ENCODE results near the gene SLC16A8. TPM values are rescaled to one million over a fixed set of nuclear protein-coding genes. Genes with fewer than 3 reads are reported as not detected.

Gene SLC16A8
- total RNA-seq, 1 experiment from 2014 or later: not detected

DNA sequence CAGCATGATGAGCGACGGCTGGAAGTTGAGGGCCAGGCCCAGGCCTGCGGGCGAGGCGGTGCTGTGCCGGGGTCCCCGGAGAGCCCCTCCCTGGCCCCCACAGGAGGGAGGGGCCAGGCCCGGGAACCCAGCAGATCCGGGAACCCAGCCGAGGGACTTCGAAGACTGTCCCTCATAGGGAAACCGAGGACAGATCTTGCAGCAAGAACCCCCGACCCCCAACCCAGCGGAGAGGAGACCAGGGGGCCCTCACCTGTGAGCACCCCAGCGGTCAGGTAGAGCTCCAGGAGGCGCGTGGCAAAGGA, 2.4 kb downstream of the SLC16A8 start:
- H3K4me1 ChIP-seq (ENCODE audit: control insufficient read depth in 1 of 2, insufficient read depth in 2 of 2, low read length in 2 of 2): peaks cover 0 to 4% of the 10 kb centered on the region in 2 experiments; a peak in 1 of 4 replicates
- no peaks in the 10 kb centered on the region for H3K36me3 ChIP-seq (ENCODE audit: control insufficient read depth in 1 of 2, insufficient read depth in 2 of 2, low read length in 2 of 2)
- no peaks in the 10 kb centered on the region for H3K9me3 ChIP-seq (ENCODE audit: control insufficient read depth in 1 of 2, insufficient read depth in 1 of 2, low read depth in 1 of 2, low read length in 2 of 2)
- no peak overlapping the region for H3K4me3 ChIP-seq (replicated peaks in 1 of 2; ENCODE audit: low read depth in 1 of 2, low read length in 2 of 2)
- H3K4me2 ChIP-seq (ENCODE audit: low read length): no peak overlapping the region
- no peak overlapping the region for H3K27ac ChIP-seq (ENCODE audit: low read depth, low read length)
- DNase-seq (ENCODE audit: low read depth, low spot score): no peak
- BruUV-seq (replicated peaks): no TSS peak
- ChIA-PET POLR2A (no interaction called here), RAD21 (ENCODE audit: low non-redundant PET in 1 of 2, low total read pairs in 2 of 2, uncharacterized antibody in 2 of 2, unreplicated experiment in 2 of 2) (no interaction called here), CTCF (no interaction called here)
- H3K27me3 ChIP-seq (ENCODE audit: insufficient read depth, low read length): no peaks in the 10 kb centered on the region
- intact Hi-C loops (cut with micrococcal nuclease): no loop called here
- no peak overlapping the region for H2AFZ ChIP-seq (ENCODE audit: low read depth, low read length, poor library complexity, severe bottlenecking)
- no peaks in the 10 kb centered on the region for H3K79me2 ChIP-seq (ENCODE audit: insufficient read depth, low read length)
- ATAC-seq: no peak
- no peaks in the 10 kb centered on the region for H4K20me1 ChIP-seq (ENCODE audit: insufficient read depth)
- H3K9me2 ChIP-seq (ENCODE audit: insufficient read depth): no peaks in the 10 kb centered on the region
- no peak for TF ChIP-seq CBX3 (IDR thresholded peaks at IDR 0.05; ENCODE audit: low read depth)
- TF ChIP-seq POLR2A (IDR thresholded peaks at IDR 0.05; ENCODE audit: borderline replicate concordance, extremely low read depth, insufficient read depth, insufficient read length): no peak
- TF ChIP-seq EGR1 (IDR thresholded peaks at IDR 0.05; ENCODE audit: low read depth): no peak
- no peak for TF ChIP-seq SP1 (IDR thresholded peaks at IDR 0.05; ENCODE audit: low read depth)
- no peak for TF ChIP-seq JUND (IDR thresholded peaks at IDR 0.05)
- no peak for TF ChIP-seq SIN3A (IDR thresholded peaks at IDR 0.05; ENCODE audit: low read depth)
- TF ChIP-seq, protein P1, sequence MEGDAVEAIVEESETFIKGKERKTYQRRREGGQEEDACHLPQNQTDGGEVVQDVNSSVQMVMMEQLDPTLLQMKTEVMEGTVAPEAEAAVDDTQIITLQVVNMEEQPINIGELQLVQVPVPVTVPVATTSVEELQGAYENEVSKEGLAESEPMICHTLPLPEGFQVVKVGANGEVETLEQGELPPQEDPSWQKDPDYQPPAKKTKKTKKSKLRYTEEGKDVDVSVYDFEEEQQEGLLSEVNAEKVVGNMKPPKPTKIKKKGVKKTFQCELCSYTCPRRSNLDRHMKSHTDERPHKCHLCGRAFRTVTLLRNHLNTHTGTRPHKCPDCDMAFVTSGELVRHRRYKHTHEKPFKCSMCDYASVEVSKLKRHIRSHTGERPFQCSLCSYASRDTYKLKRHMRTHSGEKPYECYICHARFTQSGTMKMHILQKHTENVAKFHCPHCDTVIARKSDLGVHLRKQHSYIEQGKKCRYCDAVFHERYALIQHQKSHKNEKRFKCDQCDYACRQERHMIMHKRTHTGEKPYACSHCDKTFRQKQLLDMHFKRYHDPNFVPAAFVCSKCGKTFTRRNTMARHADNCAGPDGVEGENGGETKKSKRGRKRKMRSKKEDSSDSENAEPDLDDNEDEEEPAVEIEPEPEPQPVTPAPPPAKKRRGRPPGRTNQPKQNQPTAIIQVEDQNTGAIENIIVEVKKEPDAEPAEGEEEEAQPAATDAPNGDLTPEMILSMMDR (IDR thresholded peaks at IDR 0.05 in 2 of 3, conservative IDR thresholded peaks at IDR 0.05 in 1 of 3; ENCODE audit: borderline replicate concordance in 1 of 3, insufficient read depth in 1 of 3, low read depth in 2 of 3, low read length in 2 of 3): no peak
- no peak overlapping the region for H3K9ac ChIP-seq (ENCODE audit: low read length)

DNA sequence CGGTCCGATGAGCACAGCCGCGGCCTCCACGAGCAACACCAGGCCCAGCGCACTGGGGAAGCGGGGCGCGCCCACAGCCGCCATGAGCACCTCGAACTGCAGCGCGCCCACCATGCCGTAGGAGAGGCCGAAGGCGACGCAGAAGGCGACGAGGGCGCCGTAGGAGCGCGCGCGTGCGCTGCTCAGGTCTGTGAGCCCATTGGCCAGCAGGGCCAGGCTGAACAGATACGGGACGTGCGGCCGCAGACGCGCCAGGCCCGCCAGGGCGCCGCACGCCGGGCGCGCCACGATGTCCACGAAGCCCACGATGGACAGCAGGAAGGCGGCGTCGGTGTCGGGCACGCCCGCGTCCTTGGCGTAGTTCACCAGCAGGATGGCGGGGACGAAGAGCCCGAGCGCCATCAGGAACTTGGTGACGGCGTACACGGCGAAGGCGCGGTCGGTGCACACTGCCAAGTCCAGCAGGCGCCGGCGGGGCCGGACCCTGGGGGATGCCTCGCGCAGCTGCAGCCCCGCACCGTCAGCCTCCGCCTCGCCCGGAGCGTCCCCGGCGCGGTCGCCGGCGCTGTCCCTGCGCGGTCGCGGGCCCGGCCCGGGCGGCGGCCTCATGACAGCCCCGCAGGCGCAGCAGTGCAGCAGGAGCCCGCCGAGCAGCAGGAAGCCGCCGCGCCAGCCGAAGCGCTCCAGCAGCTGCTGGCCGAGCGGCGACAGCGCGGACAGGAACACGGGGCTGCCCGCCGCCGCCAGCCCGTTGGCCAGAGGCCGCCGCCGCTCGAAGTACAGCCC, 2.9 kb downstream of the SLC16A8 start:
- H3K4me2 ChIP-seq (ENCODE audit: low read length): no peak overlapping the region
- no peaks in the 10 kb centered on the region for H3K36me3 ChIP-seq (ENCODE audit: control insufficient read depth in 1 of 2, insufficient read depth in 2 of 2, low read length in 2 of 2)
- H3K27me3 ChIP-seq (ENCODE audit: insufficient read depth, low read length): no peaks in the 10 kb centered on the region
- no peak overlapping the region for H3K4me3 ChIP-seq (replicated peaks in 1 of 2; ENCODE audit: low read depth in 1 of 2, low read length in 2 of 2)
- no peaks in the 10 kb centered on the region for H3K9me3 ChIP-seq (ENCODE audit: control insufficient read depth in 1 of 2, insufficient read depth in 1 of 2, low read depth in 1 of 2, low read length in 2 of 2)
- no peak overlapping the region for H3K27ac ChIP-seq (ENCODE audit: low read depth, low read length)
- no peaks in the 10 kb centered on the region for H3K79me2 ChIP-seq (ENCODE audit: insufficient read depth, low read length)
- intact Hi-C loops (cut with micrococcal nuclease): no loop called here
- no peaks in the 10 kb centered on the region for H3K9me2 ChIP-seq (ENCODE audit: insufficient read depth)
- TF ChIP-seq SRF (IDR thresholded peaks at IDR 0.05; ENCODE audit: low read depth) (no peak), FOSL1 (IDR thresholded peaks at IDR 0.05; ENCODE audit: low read depth) (no peak), RAD21 (IDR thresholded peaks at IDR 0.05; ENCODE audit: low read depth) (no peak), TCF7L2 (IDR thresholded peaks at IDR 0.05; ENCODE audit: borderline replicate concordance, extremely low read depth, insufficient read depth, insufficient read length) (no peak), CBX3 (IDR thresholded peaks at IDR 0.05; ENCODE audit: low read depth) (no peak), SP1 (IDR thresholded peaks at IDR 0.05; ENCODE audit: low read depth) (no peak), YY1 (IDR thresholded peaks at IDR 0.05; ENCODE audit: extremely low read depth, insufficient replicate concordance, low read depth, low read length) (no peak), POLR2AphosphoS5 (IDR thresholded peaks at IDR 0.05; ENCODE audit: low read depth, low read length) (no peak), ZNF274 (IDR thresholded peaks at IDR 0.05; ENCODE audit: low read depth, low read length) (no peak), ZFX (IDR thresholded peaks at IDR 0.05) (no peak), EGR1 (IDR thresholded peaks at IDR 0.05; ENCODE audit: low read depth) (no peak)
- TF ChIP-seq, protein P2, sequence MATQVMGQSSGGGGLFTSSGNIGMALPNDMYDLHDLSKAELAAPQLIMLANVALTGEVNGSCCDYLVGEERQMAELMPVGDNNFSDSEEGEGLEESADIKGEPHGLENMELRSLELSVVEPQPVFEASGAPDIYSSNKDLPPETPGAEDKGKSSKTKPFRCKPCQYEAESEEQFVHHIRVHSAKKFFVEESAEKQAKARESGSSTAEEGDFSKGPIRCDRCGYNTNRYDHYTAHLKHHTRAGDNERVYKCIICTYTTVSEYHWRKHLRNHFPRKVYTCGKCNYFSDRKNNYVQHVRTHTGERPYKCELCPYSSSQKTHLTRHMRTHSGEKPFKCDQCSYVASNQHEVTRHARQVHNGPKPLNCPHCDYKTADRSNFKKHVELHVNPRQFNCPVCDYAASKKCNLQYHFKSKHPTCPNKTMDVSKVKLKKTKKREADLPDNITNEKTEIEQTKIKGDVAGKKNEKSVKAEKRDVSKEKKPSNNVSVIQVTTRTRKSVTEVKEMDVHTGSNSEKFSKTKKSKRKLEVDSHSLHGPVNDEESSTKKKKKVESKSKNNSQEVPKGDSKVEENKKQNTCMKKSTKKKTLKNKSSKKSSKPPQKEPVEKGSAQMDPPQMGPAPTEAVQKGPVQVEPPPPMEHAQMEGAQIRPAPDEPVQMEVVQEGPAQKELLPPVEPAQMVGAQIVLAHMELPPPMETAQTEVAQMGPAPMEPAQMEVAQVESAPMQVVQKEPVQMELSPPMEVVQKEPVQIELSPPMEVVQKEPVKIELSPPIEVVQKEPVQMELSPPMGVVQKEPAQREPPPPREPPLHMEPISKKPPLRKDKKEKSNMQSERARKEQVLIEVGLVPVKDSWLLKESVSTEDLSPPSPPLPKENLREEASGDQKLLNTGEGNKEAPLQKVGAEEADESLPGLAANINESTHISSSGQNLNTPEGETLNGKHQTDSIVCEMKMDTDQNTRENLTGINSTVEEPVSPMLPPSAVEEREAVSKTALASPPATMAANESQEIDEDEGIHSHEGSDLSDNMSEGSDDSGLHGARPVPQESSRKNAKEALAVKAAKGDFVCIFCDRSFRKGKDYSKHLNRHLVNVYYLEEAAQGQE (IDR thresholded peaks at IDR 0.05; ENCODE audit: low read depth): no peak
- ChIA-PET POLR2A (no interaction called here), CTCF (no interaction called here), RAD21 (ENCODE audit: low non-redundant PET in 1 of 2, low total read pairs in 2 of 2, uncharacterized antibody in 2 of 2, unreplicated experiment in 2 of 2) (no interaction called here)
- ATAC-seq: no peak
- no TSS peak for BruUV-seq (replicated peaks)
- no peaks in the 10 kb centered on the region for H4K20me1 ChIP-seq (ENCODE audit: insufficient read depth)
- no peak overlapping the region for H3K9ac ChIP-seq (ENCODE audit: low read length)
- no peak for DNase-seq (ENCODE audit: low read depth, low spot score)
- no peaks in the 10 kb centered on the region for H3K4me1 ChIP-seq (ENCODE audit: control insufficient read depth in 1 of 2, insufficient read depth in 2 of 2, low read length in 2 of 2)
- no peak overlapping the region for H2AFZ ChIP-seq (ENCODE audit: low read depth, low read length, poor library complexity, severe bottlenecking)

Data from HCT116 (cell line).